HEK293T (cell line): ENCODE data around the gene BORCS6.
"Not testable (repeated sequence)": the region's sequence is repeated elsewhere in the genome, so short reads cannot be mapped to it uniquely, and the experiment has no call there.

Experiments used
- CTCF ChIA-PET: fragments of 350-600 bp; formaldehyde crosslinking; extraction: SDS; loops from one replicate; lab custom pipeline; 2021; ENCODE audit warnings: antibody characterized with exemption, inconsistent platforms; lab: Yijun Ruan, JAX
- POLR2A ChIA-PET: fragments of 350-600 bp; formaldehyde crosslinking; extraction: SDS; loops from one replicate; lab custom pipeline; 2020; ENCODE audit warnings: antibody characterized with exemption, inconsistent platforms; lab: Yijun Ruan, JAX
- DNase-seq: peaks from one replicate; pipeline ENCODE4 v3.0.0; 2012; ENCODE audit warnings: mixed read lengths; ENCODE audit errors: extremely low spot score
- ARNT ChIP-seq: fragments of 450-650 bp; IDR thresholded peaks from 2 replicates; pipeline ENCODE4 v1.6.1; 2017; ENCODE audit warnings: mild to moderate bottlenecking
- BHLHE40 ChIP-seq: fragments of 450-650 bp; IDR thresholded peaks from 2 replicates; pipeline ENCODE4 v1.6.1; 2016; ENCODE audit warnings: mild to moderate bottlenecking, moderate library complexity, borderline replicate concordance
- CTBP1 ChIP-seq: fragments of 450-650 bp; IDR thresholded peaks from 2 replicates; pipeline ENCODE4 v1.6.1; 2016; ENCODE audit warnings: borderline replicate concordance
- ELF4 ChIP-seq: fragments of 450-650 bp; IDR thresholded peaks from 2 replicates; pipeline ENCODE4 v1.6.1; 2017; ENCODE audit warnings: antibody characterized with exemption
- FOXA1 ChIP-seq: fragments of 450-650 bp; IDR thresholded peaks from 2 replicates; pipeline ENCODE4 v1.6.1; 2016; ENCODE audit warnings: mild to moderate bottlenecking
- FOXK2 ChIP-seq: fragments of 450-650 bp; IDR thresholded peaks from 2 replicates; pipeline ENCODE4 v1.6.1; 2016; ENCODE audit warnings: mild to moderate bottlenecking
- FOXM1 ChIP-seq: fragments of 450-650 bp; IDR thresholded peaks from 2 replicates; pipeline ENCODE4 v1.6.1; 2017; ENCODE audit warnings: mild to moderate bottlenecking, borderline replicate concordance
- HDGF ChIP-seq: fragments of 450-650 bp; IDR thresholded peaks from 2 replicates; pipeline ENCODE4 v1.6.1; 2017; ENCODE audit warnings: antibody characterized with exemption, borderline replicate concordance
- L3MBTL2 ChIP-seq: fragments of 450-650 bp; conservative IDR thresholded peaks from 2 replicates; pipeline ENCODE4 v1.6.1; 2016; ENCODE audit warnings: mild to moderate bottlenecking
- LEF1 ChIP-seq: fragments of 450-650 bp; IDR thresholded peaks from 2 replicates; pipeline ENCODE4 v1.6.1; 2017; ENCODE audit warnings: mild to moderate bottlenecking, borderline replicate concordance
- NFRKB ChIP-seq: fragments of 450-650 bp; IDR thresholded peaks from 2 replicates; pipeline ENCODE4 v1.6.1; 2016; ENCODE audit warnings: mild to moderate bottlenecking, moderate library complexity
- SP1 ChIP-seq: fragments of 450-650 bp; IDR thresholded peaks from 2 replicates; pipeline ENCODE4 v1.6.1; 2017
- SUZ12 ChIP-seq: fragments of 450-650 bp; IDR thresholded peaks from 2 replicates; pipeline ENCODE4 v1.6.1; 2016; ENCODE audit warnings: mild to moderate bottlenecking
- TARDBP ChIP-seq: fragments of 450-650 bp; IDR thresholded peaks from 2 replicates; pipeline ENCODE4 v1.6.1; 2016
- ZNF384 ChIP-seq: fragments of 450-650 bp; IDR thresholded peaks from 2 replicates; pipeline ENCODE4 v1.6.1; 2016
- TF ChIP-seq, protein P1 (sequence below): fragments of 450-650 bp; IDR thresholded peaks from 2 replicates; pipeline ENCODE4 v1.6.1; 2016

BORCS6 gene

DNA sequence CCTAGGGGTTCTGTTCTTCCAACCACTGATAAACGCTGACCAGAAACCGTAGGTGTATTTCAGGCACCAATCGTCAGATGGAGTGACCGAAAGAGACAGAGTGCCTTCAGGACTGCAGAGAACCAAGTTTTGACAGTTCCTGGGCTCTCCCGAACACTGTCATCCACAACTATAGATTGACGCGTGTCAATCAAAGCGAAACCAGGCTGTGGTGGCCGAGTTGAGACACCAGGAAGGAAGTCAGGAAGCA is 32.3 kb upstream of the BORCS6 start:
- ChIA-PET POLR2A (interaction anchor here (0.6 to 9.9 kb wide), 19 partner anchors 12 to 148 kb away, joined by 3 to 135 read pairs (median 6); partner anchors contain the start of genes ALOXE3, AURKB, BORCS6 and CTC1), CTCF (interaction anchor here (0.7 to 1.6 kb wide), 4 partner anchors 25 to 82 kb away, joined by 3 to 9 read pairs (median 3); partner anchors contain the start of gene CTC1)
- TF ChIP-seq, protein P1, sequence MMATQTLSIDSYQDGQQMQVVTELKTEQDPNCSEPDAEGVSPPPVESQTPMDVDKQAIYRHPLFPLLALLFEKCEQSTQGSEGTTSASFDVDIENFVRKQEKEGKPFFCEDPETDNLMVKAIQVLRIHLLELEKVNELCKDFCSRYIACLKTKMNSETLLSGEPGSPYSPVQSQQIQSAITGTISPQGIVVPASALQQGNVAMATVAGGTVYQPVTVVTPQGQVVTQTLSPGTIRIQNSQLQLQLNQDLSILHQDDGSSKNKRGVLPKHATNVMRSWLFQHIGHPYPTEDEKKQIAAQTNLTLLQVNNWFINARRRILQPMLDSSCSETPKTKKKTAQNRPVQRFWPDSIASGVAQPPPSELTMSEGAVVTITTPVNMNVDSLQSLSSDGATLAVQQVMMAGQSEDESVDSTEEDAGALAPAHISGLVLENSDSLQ, result peak; percentile 98
- no peak for TF ChIP-seq SP1
- DNase-seq, result no peak

DNA sequence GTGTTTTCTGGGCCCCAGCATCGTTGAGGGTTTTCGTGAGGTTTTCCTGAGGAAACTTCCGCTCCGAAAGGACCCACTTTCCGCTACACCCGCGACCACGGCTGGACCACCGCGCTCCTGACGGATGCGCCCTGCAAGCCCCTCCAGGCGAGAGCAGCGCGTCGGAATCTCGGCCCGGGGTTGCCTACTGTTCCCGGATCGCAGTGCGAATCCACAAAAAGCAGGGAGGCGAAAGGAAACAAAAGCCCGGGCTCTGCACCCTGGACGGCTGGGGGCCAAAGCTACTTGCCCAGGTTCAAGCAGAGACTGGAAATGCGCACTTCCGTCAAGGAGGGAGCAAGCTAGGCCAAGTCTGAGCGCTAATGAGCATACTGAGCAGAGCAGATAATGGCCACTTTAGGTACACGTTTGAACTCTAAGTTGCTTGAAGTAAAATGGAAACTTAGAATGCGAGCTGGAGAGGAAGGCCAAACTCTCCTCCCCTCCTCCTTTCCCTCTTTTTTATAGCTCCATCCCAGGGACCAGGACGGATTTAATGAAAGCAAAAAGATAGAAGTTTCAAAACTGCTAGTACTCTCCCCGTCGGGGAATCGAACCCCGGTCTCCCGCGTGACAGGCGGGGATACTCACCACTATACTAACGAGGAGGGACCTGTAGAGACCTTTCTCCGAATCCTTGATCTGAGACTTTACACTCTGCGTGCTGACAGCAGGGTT is 31.8 kb upstream of the BORCS6 start:
- ChIA-PET POLR2A (interaction anchor here (1.1 to 9.9 kb wide), 12 partner anchors 11 to 148 kb away, joined by 4 to 135 read pairs (median 18); partner anchors contain the start of genes ALOXE3, AURKB, BORCS6 and CTC1), CTCF (interaction anchor here (0.6 to 2.0 kb wide), 6 partner anchors 11 to 103 kb away, joined by 3 to 7 read pairs (median 3); partner anchors contain the start of genes ALOXE3 and AURKB)
- TF ChIP-seq BHLHE40 (no peak), CTBP1 (0 out of 2 replicates have a peak, but pooled peaks have one; percentile 4)
- peak; percentile 51 for DNase-seq

DNA sequence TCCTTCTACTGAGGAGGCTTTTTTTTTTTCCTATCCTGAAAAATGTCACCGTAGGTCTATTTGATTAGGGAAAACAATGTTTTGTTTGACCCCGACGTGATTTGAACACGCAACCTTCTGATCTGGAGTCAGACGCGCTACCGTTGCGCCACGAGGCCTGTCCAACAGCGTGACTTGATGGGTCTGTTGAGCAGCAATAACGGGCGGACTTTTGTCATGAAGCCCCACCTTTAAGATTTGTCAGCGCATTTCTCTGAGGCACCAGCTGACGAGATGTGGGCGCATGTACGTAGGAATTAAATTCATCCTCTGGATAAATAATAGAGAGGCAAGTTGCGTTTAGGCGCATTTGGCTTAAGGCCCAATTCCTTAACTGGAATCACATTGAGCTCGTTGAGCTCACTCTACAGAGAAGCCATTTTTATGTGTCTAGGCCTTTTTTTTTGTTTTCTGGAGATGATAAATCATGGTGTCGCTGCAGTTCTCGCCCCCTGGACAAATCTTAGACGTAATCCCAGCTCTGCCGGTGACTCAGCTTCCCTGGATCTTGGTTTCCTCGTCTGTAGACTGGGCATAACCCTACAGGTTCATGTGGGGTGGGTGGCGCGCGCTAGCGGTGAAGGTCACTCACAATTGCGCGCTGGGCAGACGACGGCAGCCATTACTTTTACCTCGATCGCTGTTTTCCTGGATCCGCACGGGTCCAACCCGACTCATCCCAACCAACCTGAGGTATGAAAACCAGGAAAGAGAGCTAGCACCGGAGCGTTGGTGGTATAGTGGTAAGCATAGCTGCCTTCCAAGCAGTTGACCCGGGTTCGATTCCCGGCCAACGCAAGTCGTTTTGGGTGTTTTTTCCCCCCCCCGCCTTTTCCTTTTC is 31.0 kb upstream of the BORCS6 start:
- peak; percentile 72 for DNase-seq
- CTCF ChIA-PET, result interaction anchor here (0.6 to 2.0 kb wide), 6 partner anchors 10 to 102 kb away, joined by 3 to 7 read pairs (median 3); partner anchors contain the start of genes ALOXE3 and AURKB
- POLR2A ChIA-PET, result interaction anchor here (1.4 to 9.9 kb wide), 9 partner anchors 10 to 147 kb away, joined by 4 to 135 read pairs (median 22); partner anchors contain the start of genes ALOXE3, AURKB, BORCS6 and CTC1
- TF ChIP-seq SUZ12 (no peak), CTBP1 (peak; percentile 32; the same call in 1 of the 2 replicates), FOXM1 (peak; percentile 38; the same call in 1 of the 2 replicates), LEF1 (no peak), TARDBP (peak; percentile 73; the same call in 1 of the 2 replicates), FOXK2 (no peak), ELF4 (no peak), ZNF384 (peak; percentile 95), BHLHE40 (no peak), NFRKB (no peak), SP1 (no peak), L3MBTL2 (no peak), FOXA1 (no peak)
- TF ChIP-seq, protein P1, result peak; percentile 95

DNA sequence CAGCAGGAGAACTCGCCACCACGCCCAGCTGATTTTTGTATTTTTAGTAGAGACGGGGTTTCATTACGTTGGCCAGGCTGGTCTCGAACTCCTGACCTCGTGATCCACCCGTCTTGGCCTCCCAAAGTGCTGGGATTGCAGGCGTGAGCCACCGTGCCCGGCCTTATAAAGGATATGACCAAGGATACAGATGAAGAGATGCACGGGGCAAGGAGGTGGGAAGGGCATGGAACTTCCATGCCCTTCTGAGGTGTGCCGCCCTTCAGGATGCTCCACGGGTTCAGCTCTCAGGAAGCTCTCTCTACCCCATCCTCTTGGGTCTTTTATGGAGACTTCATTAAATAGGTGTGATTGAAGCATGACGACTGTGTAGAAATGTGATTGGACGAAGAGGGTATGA is 24.0 kb upstream of the BORCS6 start:
- ChIA-PET CTCF (interaction anchor here (0.6 kb wide), 1 partner anchor 63 kb away, joined by 3 read pairs; no protein-coding TSS in a partner anchor), POLR2A (interaction anchor here (0.8 to 7.6 kb wide), 3 partner anchors 10 to 58 kb away, joined by 3 to 87 read pairs (median 3); partner anchors contain the start of gene BORCS6)
- not testable (repeated sequence) for DNase-seq

DNA sequence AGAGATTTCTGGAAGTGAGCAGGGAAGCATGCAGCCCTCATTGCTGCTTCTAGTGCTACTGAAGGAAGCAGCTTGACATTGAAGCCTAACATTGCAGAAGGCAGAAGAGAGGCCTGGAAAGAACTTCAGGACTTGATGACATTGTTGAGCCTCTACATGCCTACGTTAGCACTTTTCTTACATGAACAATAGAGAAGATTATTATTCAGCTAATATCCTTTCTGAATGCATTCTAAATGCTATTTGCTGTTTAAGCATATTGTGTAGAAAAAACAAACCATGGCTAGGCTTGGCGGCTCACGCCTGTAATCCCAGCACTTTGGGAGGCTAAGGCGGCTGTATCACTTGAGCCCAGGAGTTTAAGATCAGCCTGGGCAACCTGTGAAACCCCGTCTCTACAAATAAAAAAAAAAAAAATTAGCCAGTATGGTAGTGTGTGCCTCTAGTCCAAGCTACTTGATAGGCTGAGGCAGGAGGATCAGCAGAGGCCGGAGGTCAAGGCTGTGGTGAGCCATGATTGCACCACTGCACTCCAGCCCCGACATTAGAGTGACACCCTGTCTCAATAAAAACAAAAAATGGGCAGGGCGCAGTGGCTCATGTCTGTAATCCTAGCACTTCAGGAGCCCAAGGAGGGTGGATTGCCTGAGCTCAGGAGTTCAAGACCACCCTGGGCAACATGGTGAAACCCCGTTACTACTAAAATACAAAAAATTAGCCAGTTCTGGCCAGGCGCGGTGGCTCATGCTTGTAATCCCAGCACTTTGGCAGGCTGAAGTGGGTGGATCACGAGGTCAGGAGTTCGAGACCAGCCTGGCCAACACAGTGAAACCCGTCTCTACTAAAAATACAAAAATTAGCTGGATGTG is 22.6 kb upstream of the BORCS6 start:
- TF ChIP-seq BHLHE40 (no peak), CTBP1 (no peak), ARNT (no peak), HDGF (no peak), ZNF384 (no peak; the same call in 1 of the 2 replicates), FOXA1 (no peak), TARDBP (no peak)
- TF ChIP-seq, protein P1, result peak; percentile 81
- CTCF ChIA-PET, result interaction anchor here (0.7 to 1.4 kb wide), 2 partner anchors 12 to 91 kb away, joined by 3 read pairs; no protein-coding TSS in a partner anchor
- POLR2A ChIA-PET, result interaction anchor here (1.4 to 7.6 kb wide), 6 partner anchors 10 to 89 kb away, joined by 9 to 98 read pairs (median 22); partner anchors contain the start of genes BORCS6, CTC1 and HES7
- no peak for DNase-seq
